Left lobe of liver (tissue), 2 donors: ENCODE data around the gene EFNA5. TPM values are rescaled to one million over a fixed set of nuclear protein-coding genes. Genes with fewer than 3 reads are reported as not detected.

Source experiments
- ATAC-seq: fragments of 200-7000 bp; cut with Tn5 transposase; one replicate; pipeline ENCODE4 v1.9.1; 2020; ENCODE audit warnings: mild to moderate bottlenecking, moderate library complexity
- DNase-seq: peaks from one replicate; pipeline ENCODE4 v3.0.0-alpha.2; 2020; ENCODE audit warnings: low spot score
- total RNA-seq: library from RNA; stranded (reverse); gene quantifications from one replicate; pipeline ENCODE4 v1.2.1, GENCODE V29; 2021
- donor health status: DM: no; HTN: no; CAD: no; lungs with moderate emphysema.
- donor health status: DM: no; HTN: yes; CAD: no.

The EFNA5 gene
- total RNA-seq, 1 donor from 2014 or later, result 0.60 TPM

- DNase-seq (no peak), ATAC-seq (no peak)
Measured at GRCh38 chr5:107413754-107414153, 257.0 kb downstream of the EFNA5 start.

GRCh38 chr5:107408564-107408963 is 262.2 kb downstream of the EFNA5 start:
- no peak for DNase-seq
- no peak for ATAC-seq

- DNase-seq (no peak), ATAC-seq (no peak)
Measured at GRCh38 chr5:107407713-107408298, 262.9 kb downstream of the EFNA5 start.

GRCh38 chr5:107404595-107405374 is 266.0 kb downstream of the EFNA5 start:
- no peak for ATAC-seq

GRCh38 chr5:107403228-107403953 is 267.3 kb downstream of the EFNA5 start:
- DNase-seq (no peak), ATAC-seq (no peak)

More at GRCh38 chr5:107404595-107405374, 266.0 kb downstream of the EFNA5 start:
- DNase-seq, result no peak

GRCh38 chr5:107402434-107403227 is 268.1 kb downstream of the EFNA5 start:
- no peak for DNase-seq
- ATAC-seq, result no peak

- no peak for DNase-seq
- ATAC-seq, result no peak
Measured at GRCh38 chr5:107401470-107402122, 269.1 kb downstream of the EFNA5 start.

GRCh38 chr5:107400328-107400727 is 270.4 kb downstream of the EFNA5 start:
- no peak for ATAC-seq
- DNase-seq, result no peak

GRCh38 chr5:107398703-107399102 is 272.0 kb downstream of the EFNA5 start:
- ATAC-seq, result no peak
- no peak for DNase-seq

- DNase-seq (no peak), ATAC-seq (no peak)
Measured at GRCh38 chr5:107396351-107396690, 274.4 kb downstream of the EFNA5 start.

GRCh38 chr5:107395632-107396350 is 274.9 kb downstream of the EFNA5 start:
- ATAC-seq (no peak), DNase-seq (no peak)

GRCh38 chr5:107393851-107394250 is 276.9 kb downstream of the EFNA5 start:
- DNase-seq (no peak), ATAC-seq (no peak)

GRCh38 chr5:107391787-107392186 is 278.9 kb downstream of the EFNA5 start:
- ATAC-seq (no peak), DNase-seq (no peak)

GRCh38 chr5:107389775-107390148 is 281.0 kb downstream of the EFNA5 start:
- no peak for DNase-seq
- no peak for ATAC-seq

- ATAC-seq (peak; percentile 52), DNase-seq (no peak)
Measured at GRCh38 chr5:107389130-107389774, 281.5 kb downstream of the EFNA5 start.

- no peak for DNase-seq
- no peak for ATAC-seq
Measured at GRCh38 chr5:107388141-107388861, 282.4 kb downstream of the EFNA5 start.

- no peak for ATAC-seq
- DNase-seq, result no peak
Measured at GRCh38 chr5:107387526-107388140, 283.1 kb downstream of the EFNA5 start.

- ATAC-seq (no peak), DNase-seq (no peak)
Measured at GRCh38 chr5:107385708-107386107, 285.0 kb downstream of the EFNA5 start.
